ENCODE results near the gene SPINT1. TPM values are rescaled to one million over a fixed set of nuclear protein-coding genes. Genes with fewer than 3 reads are reported as not detected.

Gene SPINT1
- total RNA-seq, 1 experiment from 2014 or later: 19.5 TPM

DNA sequence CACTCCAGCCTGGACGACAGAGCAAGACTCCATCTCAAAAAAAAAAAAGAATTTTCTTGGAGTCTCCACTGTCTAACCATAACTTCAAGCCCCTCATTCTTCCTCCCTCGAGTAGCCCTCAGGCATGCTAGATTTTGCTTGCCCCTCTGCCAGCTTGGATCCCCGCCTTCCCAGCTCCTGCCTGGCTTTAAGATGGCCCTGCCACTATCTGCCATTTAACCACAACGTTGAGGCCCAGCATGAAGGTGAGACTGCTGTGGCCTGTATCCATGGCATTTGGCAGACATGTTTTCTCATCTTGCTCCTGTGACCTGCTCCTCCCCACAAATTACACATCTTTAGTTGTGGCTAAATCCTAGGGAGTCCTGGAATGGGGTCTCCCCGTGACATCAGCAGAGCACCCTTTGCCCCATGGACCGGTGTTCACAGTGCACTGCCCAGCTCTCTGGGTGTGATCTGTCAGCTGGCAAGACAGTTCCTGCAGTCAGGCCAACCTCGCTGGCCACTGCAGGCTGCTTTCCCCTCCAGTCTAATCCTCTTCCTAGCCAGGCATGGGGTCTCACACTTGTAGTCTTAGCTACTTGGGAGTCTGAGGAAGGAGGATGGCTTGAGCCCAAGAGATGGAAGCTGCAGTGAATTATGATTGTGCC, 60.8 kb downstream of the SPINT1 start:
- DNase-seq (ENCODE audit: low read depth): no peak
- in situ Hi-C loops (cut with HindIII; ENCODE audit: low pct_unique_long_range_greater_than_20kb, low sequenced_read_pairs): no loop called here

DNA sequence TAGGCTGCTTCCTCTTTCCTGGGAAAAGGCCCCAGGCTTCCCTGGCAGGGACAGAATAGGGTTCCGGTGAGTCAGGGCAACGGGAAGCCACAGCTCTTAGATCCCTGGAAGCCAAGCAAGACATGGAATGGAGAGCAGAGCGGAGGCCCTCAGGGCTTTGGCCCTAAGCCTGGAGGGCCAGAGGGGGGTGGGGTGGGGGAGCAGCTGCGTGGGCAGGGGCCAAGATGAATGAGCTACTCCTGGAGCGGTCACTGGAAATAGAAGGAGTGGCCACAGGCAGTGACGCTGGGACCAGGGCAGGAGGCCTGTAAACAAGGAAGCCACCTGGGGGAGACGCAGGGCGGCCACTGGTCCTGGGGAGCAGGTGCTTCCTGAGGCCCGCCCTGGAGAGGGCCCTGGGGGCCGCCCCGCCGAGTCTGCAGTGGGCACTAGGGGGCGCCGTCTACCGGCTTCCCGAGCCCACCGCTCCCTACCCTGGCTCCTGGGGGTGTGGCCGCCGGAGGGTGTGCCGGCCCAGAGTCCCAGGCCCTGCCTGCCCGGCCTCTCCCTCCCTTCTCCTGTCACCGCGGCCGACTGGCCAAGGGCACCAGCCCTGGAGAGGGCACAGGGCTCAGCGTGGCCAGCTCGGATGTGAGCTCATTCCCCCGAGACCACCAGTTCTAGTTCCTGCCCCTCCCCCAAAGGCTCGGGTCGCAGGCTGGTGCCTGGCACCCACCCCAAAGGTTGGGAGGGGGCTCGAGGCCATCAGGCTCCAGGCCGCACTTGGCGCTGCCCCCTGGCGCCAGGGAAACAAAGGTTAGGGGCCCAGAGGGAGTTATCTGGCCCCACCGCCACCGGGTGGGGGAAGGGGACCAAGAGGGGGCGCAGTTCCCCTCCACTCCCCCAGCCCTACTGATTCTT, 62.5 kb downstream of the SPINT1 start:
- in situ Hi-C loops (cut with HindIII; ENCODE audit: low pct_unique_long_range_greater_than_20kb, low sequenced_read_pairs): no loop called here
- peak; percentile 90 for DNase-seq (ENCODE audit: low read depth)

DNA sequence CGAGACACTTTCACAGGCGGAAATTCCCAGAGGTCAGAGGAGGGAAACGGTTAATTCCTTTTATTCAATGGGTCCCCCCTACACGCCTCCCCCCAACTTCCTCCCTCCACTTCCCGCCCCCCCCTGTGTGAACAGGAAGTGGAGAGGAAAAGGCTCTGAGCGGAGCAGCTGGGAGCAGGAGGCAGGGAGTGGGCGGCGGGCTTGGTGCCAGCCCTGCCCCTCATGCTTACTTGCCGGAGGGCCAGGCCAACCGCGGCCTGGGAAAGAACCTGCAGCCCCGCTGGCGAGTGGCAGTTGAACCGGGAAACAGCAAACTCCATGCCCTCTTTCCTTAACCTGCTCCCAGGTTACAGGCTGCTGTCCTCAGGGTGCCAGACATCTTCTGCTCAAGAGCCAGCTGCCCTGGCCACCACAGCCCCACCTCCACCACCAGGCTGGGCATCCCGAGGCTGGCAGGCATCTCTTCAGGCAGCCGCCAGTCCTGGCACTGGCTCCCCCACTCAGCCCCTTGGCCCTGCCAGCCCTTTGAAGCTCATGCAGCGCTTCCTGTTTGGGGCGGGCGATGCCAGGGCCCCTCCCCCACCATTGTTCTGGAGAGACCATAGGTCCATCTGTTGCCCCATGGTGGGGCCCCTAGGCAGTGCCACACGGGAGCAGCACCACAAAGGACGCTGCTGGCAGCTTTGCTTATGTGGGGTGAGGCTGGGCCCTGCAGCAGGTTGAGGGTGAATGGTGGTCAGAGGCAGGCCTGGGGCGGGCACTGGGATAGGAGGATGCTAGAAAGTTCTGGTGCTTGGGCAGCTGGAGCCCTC, 63.3 kb downstream of the SPINT1 start:
- in situ Hi-C loops (cut with HindIII; ENCODE audit: low pct_unique_long_range_greater_than_20kb, low sequenced_read_pairs): no loop called here
- no peak for DNase-seq (ENCODE audit: low read depth)

Other genes starting within 250 kb of the SPINT1 start
- 9.9 and 19.8 TPM in 2 replicates for gene KNL1, start 249.8 kb upstream of the SPINT1 start, total RNA-seq (2014; rRNA removed; shearing (Covaris generic); ENCODE audit: low replicate concordance)
- gene RAD51, start 148.9 kb upstream of the SPINT1 start, total RNA-seq (2014; rRNA removed; shearing (Covaris generic); ENCODE audit: low replicate concordance): 22.3 and 34.0 TPM in 2 replicates
- gene RMDN3, start 88.8 kb upstream of the SPINT1 start, total RNA-seq (2014; rRNA removed; shearing (Covaris generic); ENCODE audit: low replicate concordance): 27.7 and 29.0 TPM in 2 replicates
- gene GCHFR, start 80.0 kb upstream of the SPINT1 start, total RNA-seq (2014; rRNA removed; shearing (Covaris generic); ENCODE audit: low replicate concordance): 73.4 and 105 TPM in 2 replicates
- gene C15orf62, start 74.1 kb upstream of the SPINT1 start, total RNA-seq (2014; rRNA removed; shearing (Covaris generic); ENCODE audit: low replicate concordance): 0.27 and 0.64 TPM in 2 replicates
- 88.7 and 100 TPM in 2 replicates for gene ZFYVE19, start 37.0 kb upstream of the SPINT1 start, total RNA-seq (2014; rRNA removed; shearing (Covaris generic); ENCODE audit: low replicate concordance)
- gene DNAJC17, start 36.6 kb upstream of the SPINT1 start, total RNA-seq (2014; rRNA removed; shearing (Covaris generic); ENCODE audit: low replicate concordance): 51.3 and 103 TPM in 2 replicates
- gene PPP1R14D, start 15.3 kb upstream of the SPINT1 start, total RNA-seq (2014; rRNA removed; shearing (Covaris generic); ENCODE audit: low replicate concordance): not detected in 2 replicates
- 0.23 and 0.51 TPM in 2 replicates for gene RHOV, start 30.2 kb downstream of the SPINT1 start, total RNA-seq (2014; rRNA removed; shearing (Covaris generic); ENCODE audit: low replicate concordance)
- gene VPS18, start 50.4 kb downstream of the SPINT1 start, total RNA-seq (2014; rRNA removed; shearing (Covaris generic); ENCODE audit: low replicate concordance): 20.5 and 23.9 TPM in 2 replicates
- gene DLL4, start 85.3 kb downstream of the SPINT1 start, total RNA-seq (2014; rRNA removed; shearing (Covaris generic); ENCODE audit: low replicate concordance): 0.07 TPM in 1 of 2 replicates, not detected in the other
- gene CHAC1, start 109.4 kb downstream of the SPINT1 start, total RNA-seq (2014; rRNA removed; shearing (Covaris generic); ENCODE audit: low replicate concordance): 11.9 and 12.7 TPM in 2 replicates

All from Caki2 (cell line).